GM18502 (cell line): ENCODE results near the gene ZBTB34.

Source experiments
- ATAC-seq: cut with Tn5 transposase; IDR thresholded peaks from one replicate; pipeline ENCODE4 v1.9.1; 2021; ENCODE audit warnings: mild to moderate bottlenecking; ENCODE audit not compliant: unreplicated experiment, poor library complexity

Gene ZBTB34

DNA sequence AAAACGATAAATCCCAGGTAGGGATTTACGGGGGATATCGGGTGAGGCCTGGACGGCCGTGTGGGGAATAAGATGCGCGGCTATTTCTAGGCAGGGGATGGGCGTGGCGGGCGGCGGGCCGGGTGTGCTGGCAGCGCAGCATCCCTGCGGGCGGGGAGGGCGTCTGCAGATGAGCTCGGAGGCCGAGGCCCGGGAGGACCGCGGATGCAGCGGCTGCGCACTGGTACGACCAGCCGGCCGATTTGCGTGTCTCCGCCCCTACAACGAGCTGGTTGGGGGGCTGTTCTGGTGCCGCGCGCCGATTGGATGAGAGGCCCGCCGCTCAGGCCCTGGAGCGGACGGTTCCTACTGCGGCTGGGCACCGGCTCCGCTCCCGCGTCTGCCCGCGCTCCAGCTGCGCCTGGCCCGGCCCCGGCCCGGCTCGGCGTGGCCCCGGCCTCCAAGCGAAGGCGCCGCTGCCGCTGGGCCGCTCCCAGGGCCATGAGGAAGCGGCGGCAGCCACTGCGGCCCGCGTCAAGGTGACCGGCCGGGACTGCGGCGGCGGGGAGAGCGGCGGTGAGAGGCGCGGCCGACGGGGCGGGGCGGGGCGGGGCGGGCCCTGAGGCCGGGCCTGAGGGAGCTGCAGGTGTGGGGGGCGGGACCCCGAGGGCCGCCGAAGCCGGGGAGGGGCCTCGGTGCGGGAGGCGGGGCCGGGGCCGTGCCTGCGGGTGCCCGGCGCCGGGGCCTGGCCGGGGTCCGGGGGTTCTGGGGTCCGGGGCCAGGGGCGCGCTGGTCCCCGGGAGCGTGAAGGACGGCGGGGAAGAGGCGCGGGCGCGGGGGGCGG is 54.2 kb downstream of the ZBTB34 start, which contains the start of gene RALGPS1:
RALGPS1 (plus strand) TSS at position 325 of the 823 bp plus-strand sequence. CDS start 47,508 bp downstream, outside the sequence.
- ATAC-seq, result peak; percentile 98

DNA sequence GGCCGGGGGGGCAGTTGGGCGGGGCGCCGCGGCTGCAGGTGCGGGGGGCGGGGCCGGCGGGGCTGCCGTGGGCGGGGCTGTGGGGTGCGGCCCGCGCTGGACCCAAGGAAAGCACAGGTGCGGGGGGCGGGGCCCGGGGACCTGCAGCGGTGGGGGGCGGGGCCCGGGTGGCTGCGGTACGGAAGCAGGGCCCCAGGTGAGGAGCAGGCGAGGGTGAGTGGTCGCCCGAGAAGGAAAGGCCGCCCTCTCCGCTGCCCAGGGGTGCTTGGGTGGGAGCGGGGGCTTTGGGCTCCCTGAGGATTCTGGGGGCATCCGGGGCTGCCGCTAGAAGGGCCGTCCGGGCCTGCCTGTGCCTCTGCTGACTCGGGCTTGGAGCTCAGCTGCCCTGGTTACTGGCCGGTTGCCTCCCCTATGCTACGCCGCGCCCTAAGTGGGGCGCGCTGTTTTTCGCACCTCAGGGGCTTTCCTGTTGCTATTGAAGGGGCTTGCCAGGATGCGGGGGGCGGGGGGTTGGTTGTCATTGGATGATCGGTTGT is 54.9 kb downstream of the ZBTB34 start:
- no peak for ATAC-seq

DNA sequence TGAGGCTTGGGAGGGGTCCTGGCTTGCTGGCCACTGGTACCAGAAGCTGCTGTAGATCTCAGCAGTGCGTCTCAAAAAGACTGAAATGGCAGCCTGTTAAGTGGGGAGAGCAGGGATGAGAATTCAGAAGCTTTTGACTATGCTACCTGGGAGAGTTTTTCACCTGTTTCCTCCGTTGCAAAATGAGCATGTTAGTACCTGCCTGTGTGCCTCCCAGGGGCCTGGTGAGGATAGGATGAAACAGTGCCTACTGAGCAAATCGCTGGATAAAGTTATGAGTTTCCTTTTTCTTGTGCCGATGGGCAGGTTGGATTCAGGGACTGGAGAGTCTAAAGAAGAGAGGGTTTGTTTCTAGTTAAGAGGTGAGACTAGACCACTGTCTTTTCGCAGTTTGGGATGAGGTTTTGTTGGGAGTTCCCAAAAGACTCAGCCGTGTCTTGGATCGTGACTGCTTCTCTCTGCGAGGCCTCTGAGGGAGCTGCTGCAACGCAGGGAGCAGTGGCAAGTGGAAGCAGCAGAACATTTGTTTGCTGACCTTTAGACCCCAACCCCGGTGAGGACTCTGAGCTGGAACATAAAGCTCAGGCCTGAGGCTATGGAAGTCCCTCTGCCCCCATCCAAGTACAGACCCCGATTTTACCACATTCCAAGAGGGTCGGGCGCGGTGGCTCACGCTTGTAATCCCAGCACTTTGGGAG is 55.6 kb downstream of the ZBTB34 start:
- no peak for ATAC-seq

DNA sequence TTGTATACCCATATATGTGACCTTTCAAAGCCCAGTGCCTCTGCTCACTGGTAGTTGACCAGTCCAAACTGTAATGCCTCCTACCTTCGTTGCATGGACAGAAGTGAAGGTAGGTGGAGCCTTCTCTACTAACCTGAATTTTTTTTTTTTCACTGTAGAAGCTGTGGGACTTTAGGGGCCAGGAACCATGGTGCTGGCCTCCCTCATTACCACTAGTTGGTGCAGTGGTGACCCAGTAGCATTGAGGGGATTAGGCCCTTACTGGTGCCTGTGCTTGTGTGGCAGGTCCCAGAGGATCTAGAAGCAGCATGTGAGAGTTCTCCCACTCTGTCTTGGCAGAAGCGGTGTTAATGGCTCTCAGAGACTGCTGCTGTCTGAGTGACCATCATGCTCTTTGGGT is 56.5 kb downstream of the ZBTB34 start:
- ATAC-seq, result no peak

DNA sequence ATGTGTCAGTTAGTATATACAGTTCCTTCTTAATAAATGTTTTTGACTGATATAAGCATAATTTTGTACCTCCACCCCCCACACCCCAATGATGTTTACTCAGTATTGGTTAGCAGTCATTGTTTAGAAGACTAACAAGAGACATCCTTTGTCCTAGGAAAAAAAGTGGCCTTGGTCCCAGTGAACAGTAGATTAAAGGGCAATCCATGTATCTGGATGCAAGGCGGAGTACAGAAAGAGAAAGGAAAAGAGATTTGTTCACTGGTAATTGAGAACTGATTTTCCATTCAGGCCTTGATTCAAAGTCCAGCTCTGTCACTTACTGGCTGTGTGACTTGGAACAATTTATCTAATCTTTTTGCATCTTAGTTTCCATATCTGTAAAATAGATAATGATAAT is 58.8 kb downstream of the ZBTB34 start:
- no peak for ATAC-seq

DNA sequence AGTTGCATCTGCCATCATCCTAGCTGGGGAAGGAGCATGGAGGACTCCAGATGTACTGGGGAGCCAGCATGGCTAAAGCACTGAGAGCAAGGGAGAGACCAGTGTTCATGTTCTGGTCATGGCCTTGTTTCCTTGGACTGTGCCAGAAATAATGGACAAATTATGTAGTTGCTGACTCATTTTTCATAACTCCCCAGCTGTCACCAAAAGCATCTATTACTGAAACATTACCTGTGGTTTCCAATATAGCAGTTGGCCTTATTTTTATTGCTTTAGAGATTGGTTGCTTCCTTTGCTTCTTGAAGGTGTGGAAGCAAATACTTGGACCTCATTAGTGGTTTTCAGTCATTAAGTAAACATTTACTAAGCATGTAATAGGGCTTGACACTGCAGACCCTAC is 65.4 kb downstream of the ZBTB34 start:
- ATAC-seq, result no peak

DNA sequence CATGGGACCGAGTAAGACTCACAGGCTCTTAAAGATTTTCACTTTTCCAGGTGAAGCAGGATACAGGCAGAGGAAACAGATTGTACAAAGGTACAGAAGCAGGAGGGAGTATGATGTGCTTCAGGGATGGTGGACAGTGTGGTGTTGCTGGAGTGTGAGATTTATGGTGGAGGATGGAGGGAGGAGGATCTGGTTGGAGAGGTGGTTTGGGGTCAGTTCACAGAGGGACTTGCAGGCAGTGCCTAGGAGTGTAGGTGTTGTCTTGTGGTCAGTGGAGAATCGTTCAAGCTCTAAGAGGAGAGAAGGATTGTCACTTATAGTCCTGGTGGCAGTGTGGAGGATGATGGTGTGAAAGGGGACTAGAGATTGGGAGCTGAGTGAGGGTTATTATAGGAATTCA is 65.9 kb downstream of the ZBTB34 start:
- no peak for ATAC-seq

DNA sequence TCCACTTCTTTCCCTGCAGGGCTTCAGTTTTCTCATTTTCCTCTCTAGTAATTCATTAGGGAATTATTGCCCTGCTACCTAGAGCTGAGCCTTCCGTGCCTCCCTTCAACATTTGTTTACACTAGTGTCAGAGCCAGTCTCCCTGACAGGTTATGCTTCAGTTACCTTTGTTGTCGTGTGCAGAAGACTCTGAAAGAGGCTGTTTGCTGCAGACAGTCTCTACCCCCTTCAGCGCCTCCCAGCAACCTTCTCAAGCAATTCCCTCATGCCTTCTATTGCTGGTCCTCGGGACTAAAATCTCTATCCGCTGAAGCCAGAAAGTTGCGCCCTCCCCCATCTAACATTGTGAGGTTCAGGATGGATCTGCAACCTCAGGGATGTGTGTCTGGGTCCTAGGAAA is 67.0 kb downstream of the ZBTB34 start:
- ATAC-seq, result no peak

DNA sequence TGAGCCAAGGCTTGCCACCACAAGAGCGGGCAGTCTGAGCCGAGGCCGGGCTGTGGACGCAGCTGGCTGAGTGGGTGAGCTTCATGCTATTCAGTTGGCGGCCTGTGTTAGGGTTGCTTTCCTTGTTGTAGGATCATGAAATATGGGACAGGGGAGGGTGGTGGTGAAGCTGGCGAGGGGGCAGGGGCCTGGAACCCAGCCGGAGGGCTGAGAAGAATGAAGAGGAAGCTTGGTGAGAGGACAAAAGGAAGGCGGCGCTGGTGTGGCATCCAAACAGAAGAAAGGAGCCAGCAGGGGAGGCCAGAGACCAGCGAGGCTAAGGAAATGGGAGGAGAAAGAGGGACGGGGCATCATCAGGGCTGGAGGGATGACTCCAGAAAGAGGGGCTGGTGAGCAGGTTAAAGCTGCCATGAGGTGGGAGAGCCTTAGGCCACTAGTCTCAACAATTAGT is 72.5 kb downstream of the ZBTB34 start:
- no peak for ATAC-seq

DNA sequence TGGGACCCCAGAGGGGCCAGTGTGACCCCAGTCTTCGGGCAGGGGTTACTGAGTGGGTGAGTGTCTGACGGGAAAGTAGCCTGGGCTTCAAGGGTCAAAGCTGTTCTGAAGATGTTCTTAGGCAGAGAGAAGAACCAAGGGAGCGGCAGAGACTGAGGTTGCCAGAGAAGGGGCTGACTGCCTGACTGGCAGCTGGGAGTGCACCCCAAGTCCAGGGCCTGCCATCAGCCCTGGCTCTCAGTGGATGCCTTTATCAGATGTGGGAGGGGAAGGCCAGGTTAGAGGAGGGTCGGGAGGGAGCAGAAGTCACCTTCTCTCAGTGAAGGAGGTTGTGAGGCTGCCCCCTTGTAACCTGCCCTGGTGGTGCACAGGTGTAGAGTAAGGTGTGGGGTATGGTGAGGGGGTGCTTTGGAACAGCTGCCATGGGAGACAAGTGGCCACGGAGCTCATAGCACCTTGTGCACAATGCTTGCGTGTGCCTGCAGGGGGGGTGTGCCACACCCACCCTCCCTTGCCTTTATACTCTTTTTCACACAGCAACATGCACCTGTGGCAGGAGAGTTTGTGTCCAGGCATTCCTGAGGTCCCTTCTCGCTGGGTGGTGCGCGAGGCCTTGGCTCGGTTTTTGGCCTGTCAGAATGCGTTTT is 73.0 kb downstream of the ZBTB34 start:
- ATAC-seq, result no peak

DNA sequence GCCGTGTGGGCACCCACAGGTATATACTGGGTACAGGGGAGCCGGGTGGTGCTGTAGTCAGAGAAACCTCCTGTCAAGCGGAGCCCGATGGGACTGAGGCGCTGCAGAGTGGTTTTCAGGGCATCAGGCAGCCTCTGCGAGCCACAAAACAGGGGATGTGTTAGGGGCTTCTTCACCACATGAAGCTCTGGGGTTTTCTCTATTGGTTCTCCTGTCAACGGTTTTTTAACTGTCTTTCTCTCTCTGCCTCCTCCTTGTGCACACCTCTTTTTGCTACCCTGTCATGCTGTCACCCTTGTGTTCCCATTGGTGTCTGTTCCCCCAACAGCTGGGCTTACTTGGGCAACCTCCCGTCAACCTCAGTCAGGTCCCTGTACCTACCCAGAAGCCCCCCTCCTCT is 74.0 kb downstream of the ZBTB34 start:
- ATAC-seq, result no peak
